Panc1 (cell line): ENCODE measurements around the gene CHRDL1. TPM values are rescaled to one million over a fixed set of nuclear protein-coding genes. Genes with fewer than 3 reads are reported as not detected.

Experiments
- ATAC-seq: fragments of 200-7000 bp; cut with Tn5 transposase; 2 replicates; pipeline ENCODE4 v1.9.1; 2020; ENCODE audit warnings: mild to moderate bottlenecking, moderate library complexity
- BruUV-seq: library from RNA; stranded (reverse); fragments of 400-500 nt; replicated peaks from 2 replicates; lab custom pipeline; 2021; lab: Mats Ljungman, UMichigan
- CTCF ChIA-PET: fragments of 300-600 bp; sonication (Branson Sonifier 250); formaldehyde crosslinking; loops from one replicate; lab custom pipeline; 2022; ENCODE audit warnings: antibody characterized with exemption; lab: Charles Lee
- POLR2A ChIA-PET: fragments of 300-600 bp; sonication (Branson Sonifier 250); formaldehyde crosslinking; loops from one replicate; lab custom pipeline; 2022; ENCODE audit warnings: antibody characterized with exemption; lab: Charles Lee
- DNase-seq: peaks from one replicate; pipeline ENCODE4 v3.0.0-alpha.2; 2010; ENCODE audit warnings: low read depth, low spot score
- H3K27ac ChIP-seq: 2 replicates; pipeline ENCODE4 v1.5.1; 2011; ENCODE audit warnings: mild to moderate bottlenecking, low read length, inconsistent platforms
- H3K27me3 ChIP-seq: fragments of 200-500 bp; sonication (Bioruptor generic); 2 replicates; pipeline ENCODE4 v1.6.0; 2014; ENCODE audit warnings: low read length, inconsistent platforms; ENCODE audit not compliant: control insufficient read depth, insufficient read depth
- H3K36me3 ChIP-seq: fragments of 200-500 bp; sonication (Bioruptor generic); 2 replicates; pipeline ENCODE4 v1.5.1; 2014; ENCODE audit warnings: inconsistent platforms, mild to moderate bottlenecking, low read length, moderate library complexity; ENCODE audit not compliant: control insufficient read depth, insufficient read depth
- H3K4me1 ChIP-seq: 2 replicates; pipeline ENCODE4 v1.5.1; 2011; ENCODE audit warnings: inconsistent platforms, mild to moderate bottlenecking, low read length, moderate library complexity; ENCODE audit not compliant: control insufficient read depth, insufficient read depth
- H3K4me3 ChIP-seq, 2 experiments: 2 replicates each; pipeline ENCODE4 v1.5.1; 2011 to 2012; ENCODE audit warnings: low read depth in 2 of 2, low read length in 2 of 2, mild to moderate bottlenecking in 2 of 2, inconsistent platforms in 1 of 2, moderate library complexity in 1 of 2
- H3K9me3 ChIP-seq: fragments of 200-500 bp; sonication (Bioruptor generic); 2 replicates; pipeline ENCODE4 v1.5.1; 2014; ENCODE audit warnings: low read depth, mild to moderate bottlenecking, inconsistent platforms, low read length, moderate library complexity; ENCODE audit not compliant: control insufficient read depth, insufficient read depth
- POLR2AphosphoS5 ChIP-seq: IDR thresholded peaks from 2 replicates; pipeline ENCODE4 v1.6.1; 2012; ENCODE audit warnings: mild to moderate bottlenecking, low read depth, low read length, moderate library complexity
- SIN3A ChIP-seq: IDR thresholded peaks from 2 replicates; pipeline ENCODE4 v1.6.1; 2012; ENCODE audit warnings: low read depth, mild to moderate bottlenecking, low read length, moderate library complexity, borderline replicate concordance; ENCODE audit not compliant: insufficient read depth
- TCF7L2 ChIP-seq: IDR thresholded peaks from 2 replicates; pipeline ENCODE4 v1.6.1; 2011; ENCODE audit warnings: mild to moderate bottlenecking, low read depth, low read length, inconsistent platforms
- in situ Hi-C: cut with HindIII; loops from 2 replicates; pipeline ENCODE4 v1.10.0; 2016; ENCODE audit warnings: low sequenced_read_pairs, low pct_unique_long_range_greater_than_20kb
- intact Hi-C: fragments of 100-400 bp; cut with micrococcal nuclease; formaldehyde crosslinking; loops from one replicate; pipeline ENCODE4 v1.10.0; 2022; ENCODE audit not compliant: unreplicated experiment
- total RNA-seq: library from RNA; stranded (reverse); gene quantifications from one replicate; pipeline ENCODE4 v1.2.1, GENCODE V29; 2021; ENCODE audit not compliant: unreplicated experiment
- TF ChIP-seq, protein P1 (sequence below): fragments of 450-650 bp; IDR thresholded peaks from 2 replicates; pipeline ENCODE4 v1.5.1; 2017; ENCODE audit warnings: mild to moderate bottlenecking
- TF ChIP-seq, protein P2 (sequence below), 2 experiments: IDR thresholded peaks; 2 replicates each; pipeline ENCODE4 v1.6.1; 2011 to 2012; ENCODE audit warnings: low read depth in 2 of 2, control low read depth in 1 of 2, low read length in 1 of 2, mild to moderate bottlenecking in 1 of 2, moderate library complexity in 1 of 2; ENCODE audit not compliant: insufficient read depth in 1 of 2

Gene CHRDL1
- total RNA-seq, 1 experiment from 2014 or later = 0.08 TPM

DNA sequence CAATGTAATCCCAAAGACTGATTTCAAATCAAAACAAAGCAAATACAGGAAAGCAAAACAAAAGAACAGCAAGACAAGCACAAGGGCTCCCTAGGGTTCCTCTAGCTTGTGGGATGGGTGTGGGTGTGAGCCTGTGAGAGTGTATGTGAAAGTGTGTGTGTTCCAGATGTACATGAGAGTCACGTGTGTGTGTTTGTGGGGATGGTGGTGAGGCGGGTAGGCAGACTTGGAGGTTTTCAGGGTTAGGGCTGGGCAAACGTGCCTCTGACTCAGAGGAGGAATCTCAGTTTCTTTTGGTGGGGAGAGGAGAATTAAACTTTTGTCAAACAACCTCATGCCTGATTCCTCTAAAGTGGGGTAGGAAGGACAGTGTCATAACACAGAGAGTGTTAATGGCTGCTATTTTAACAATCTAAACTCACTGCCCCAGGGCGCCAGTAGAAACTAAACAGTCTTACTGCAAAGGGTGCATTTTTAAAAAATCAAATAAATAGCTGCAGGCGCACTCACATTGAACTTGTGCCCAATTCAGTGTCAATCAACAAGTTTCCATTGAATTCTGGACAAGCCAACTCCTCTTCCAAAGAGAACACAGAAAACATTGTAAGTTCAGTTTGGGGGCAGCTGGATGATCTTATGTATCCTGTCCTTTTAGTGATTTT, 51.8 kb downstream of the CHRDL1 start:
- ChIA-PET POLR2A (no interaction called here), CTCF (no interaction called here)
- in situ Hi-C loops (no loop called here), intact Hi-C loops (no loop called here)
- Histone ChIP-seq H3K27ac (no peak overlapping the region), H3K9me3 (no peaks in the 10 kb centered on the region), H3K4me1 (no peaks in the 10 kb centered on the region), H3K27me3 (no peaks in the 10 kb centered on the region), H3K4me3 (no peak overlapping the region), H3K36me3 (no peaks in the 10 kb centered on the region)
- no peak for ATAC-seq
- TF ChIP-seq, protein P1, sequence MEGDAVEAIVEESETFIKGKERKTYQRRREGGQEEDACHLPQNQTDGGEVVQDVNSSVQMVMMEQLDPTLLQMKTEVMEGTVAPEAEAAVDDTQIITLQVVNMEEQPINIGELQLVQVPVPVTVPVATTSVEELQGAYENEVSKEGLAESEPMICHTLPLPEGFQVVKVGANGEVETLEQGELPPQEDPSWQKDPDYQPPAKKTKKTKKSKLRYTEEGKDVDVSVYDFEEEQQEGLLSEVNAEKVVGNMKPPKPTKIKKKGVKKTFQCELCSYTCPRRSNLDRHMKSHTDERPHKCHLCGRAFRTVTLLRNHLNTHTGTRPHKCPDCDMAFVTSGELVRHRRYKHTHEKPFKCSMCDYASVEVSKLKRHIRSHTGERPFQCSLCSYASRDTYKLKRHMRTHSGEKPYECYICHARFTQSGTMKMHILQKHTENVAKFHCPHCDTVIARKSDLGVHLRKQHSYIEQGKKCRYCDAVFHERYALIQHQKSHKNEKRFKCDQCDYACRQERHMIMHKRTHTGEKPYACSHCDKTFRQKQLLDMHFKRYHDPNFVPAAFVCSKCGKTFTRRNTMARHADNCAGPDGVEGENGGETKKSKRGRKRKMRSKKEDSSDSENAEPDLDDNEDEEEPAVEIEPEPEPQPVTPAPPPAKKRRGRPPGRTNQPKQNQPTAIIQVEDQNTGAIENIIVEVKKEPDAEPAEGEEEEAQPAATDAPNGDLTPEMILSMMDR = no peak
- no peak for TF ChIP-seq TCF7L2
- TF ChIP-seq, protein P2, sequence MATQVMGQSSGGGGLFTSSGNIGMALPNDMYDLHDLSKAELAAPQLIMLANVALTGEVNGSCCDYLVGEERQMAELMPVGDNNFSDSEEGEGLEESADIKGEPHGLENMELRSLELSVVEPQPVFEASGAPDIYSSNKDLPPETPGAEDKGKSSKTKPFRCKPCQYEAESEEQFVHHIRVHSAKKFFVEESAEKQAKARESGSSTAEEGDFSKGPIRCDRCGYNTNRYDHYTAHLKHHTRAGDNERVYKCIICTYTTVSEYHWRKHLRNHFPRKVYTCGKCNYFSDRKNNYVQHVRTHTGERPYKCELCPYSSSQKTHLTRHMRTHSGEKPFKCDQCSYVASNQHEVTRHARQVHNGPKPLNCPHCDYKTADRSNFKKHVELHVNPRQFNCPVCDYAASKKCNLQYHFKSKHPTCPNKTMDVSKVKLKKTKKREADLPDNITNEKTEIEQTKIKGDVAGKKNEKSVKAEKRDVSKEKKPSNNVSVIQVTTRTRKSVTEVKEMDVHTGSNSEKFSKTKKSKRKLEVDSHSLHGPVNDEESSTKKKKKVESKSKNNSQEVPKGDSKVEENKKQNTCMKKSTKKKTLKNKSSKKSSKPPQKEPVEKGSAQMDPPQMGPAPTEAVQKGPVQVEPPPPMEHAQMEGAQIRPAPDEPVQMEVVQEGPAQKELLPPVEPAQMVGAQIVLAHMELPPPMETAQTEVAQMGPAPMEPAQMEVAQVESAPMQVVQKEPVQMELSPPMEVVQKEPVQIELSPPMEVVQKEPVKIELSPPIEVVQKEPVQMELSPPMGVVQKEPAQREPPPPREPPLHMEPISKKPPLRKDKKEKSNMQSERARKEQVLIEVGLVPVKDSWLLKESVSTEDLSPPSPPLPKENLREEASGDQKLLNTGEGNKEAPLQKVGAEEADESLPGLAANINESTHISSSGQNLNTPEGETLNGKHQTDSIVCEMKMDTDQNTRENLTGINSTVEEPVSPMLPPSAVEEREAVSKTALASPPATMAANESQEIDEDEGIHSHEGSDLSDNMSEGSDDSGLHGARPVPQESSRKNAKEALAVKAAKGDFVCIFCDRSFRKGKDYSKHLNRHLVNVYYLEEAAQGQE (IDR thresholded peaks at IDR 0.05; ENCODE audit: insufficient read depth in 1 of 2, low read depth in 2 of 2, low read length in 1 of 2) = no peak
- TF ChIP-seq POLR2AphosphoS5 = no peak
- no peak for TF ChIP-seq SIN3A
- no TSS peak for BruUV-seq
- DNase-seq = no peak

DNA sequence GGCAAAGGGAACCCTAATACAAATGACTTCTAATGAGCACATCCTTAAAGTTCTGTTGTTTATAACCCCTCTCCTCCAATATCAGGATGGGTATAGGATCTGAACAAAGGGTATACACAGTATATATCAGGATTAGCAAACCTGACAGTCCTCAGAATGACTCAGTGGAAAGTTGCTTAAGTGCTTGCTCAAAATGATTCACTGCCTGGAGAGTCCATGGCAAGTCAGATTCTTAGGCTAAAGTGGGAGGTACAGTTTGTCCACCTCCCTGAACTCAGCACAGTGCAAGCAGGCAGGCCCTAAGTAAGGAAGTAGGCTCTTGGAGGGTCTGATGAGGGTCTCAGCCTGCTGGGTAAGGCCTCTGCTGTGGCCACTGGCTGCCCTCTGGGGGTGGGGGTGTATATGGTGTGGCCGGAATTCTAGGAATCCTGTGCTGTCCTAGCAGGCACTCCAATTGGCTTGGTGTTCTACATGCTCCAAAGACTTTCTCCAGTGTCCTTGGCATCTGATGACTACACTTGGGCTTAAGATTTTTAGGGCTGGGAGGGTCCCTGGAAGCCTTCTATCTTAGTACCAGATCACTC, 54.3 kb downstream of the CHRDL1 start:
- in situ Hi-C loops = no loop called here
- no peak for DNase-seq
- ChIA-PET POLR2A (no interaction called here), CTCF (no interaction called here)
- Histone ChIP-seq H3K4me3 (no peak overlapping the region), H3K36me3 (no peaks in the 10 kb centered on the region), H3K4me1 (no peaks in the 10 kb centered on the region), H3K27me3 (no peaks in the 10 kb centered on the region), H3K27ac (no peak overlapping the region), H3K9me3 (no peaks in the 10 kb centered on the region)
- intact Hi-C loops = no loop called here
- ATAC-seq = no peak
- no TSS peak for BruUV-seq
- TF ChIP-seq, protein P1 = no peak
- no peak for TF ChIP-seq POLR2AphosphoS5
- no peak for TF ChIP-seq SIN3A
- TF ChIP-seq, protein P2 (IDR thresholded peaks at IDR 0.05; ENCODE audit: insufficient read depth in 1 of 2, low read depth in 2 of 2, low read length in 1 of 2) = no peak
- TF ChIP-seq TCF7L2 = no peak
